NOMO-1 (cell line): ENCODE measurements around the gene ATXN7L1.
"Not testable (repeated sequence)": the region's sequence is repeated elsewhere in the genome, so short reads cannot be mapped to it uniquely, and the experiment has no call there.

Source experiments
- DNase-seq, 2 experiments: peaks; one replicate each; lab custom pipeline; 2025; ENCODE audit not compliant: unreplicated experiment in 2 of 2; lab: John Stamatoyannopoulos, UW

The ATXN7L1 gene

DNA sequence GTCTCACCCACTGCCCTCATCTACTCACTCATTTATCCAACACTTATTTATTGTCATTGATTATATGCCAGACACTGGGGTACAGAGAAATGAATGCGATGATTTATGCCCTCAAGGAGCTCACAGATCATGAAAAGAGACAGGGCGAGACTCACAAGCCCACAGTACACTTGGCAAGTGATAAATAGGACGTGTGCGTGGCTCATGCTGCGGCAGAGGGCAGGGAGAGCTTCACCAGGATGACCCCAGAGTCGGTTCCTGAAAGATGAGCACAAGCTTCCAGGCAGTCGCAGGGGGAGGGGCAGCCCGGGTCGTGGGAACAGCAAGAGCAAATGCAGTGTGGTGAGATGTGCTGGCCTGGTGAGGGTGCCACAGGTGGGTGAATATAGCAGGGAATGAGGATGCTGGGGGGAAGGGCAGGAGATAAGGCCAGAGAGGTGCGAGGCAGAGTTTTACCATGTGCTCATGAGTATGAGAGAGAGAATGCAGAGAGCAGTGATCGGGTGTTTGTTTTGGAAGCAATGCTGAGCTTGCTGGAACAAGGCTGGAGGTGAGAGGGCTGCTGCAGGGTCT is 70.9 kb downstream of the ATXN7L1 start:
- DNase-seq: no peak

GRCh38 chr7:105803429-105803736 is 73.0 kb downstream of the ATXN7L1 start:
- DNase-seq: no peak

DNA sequence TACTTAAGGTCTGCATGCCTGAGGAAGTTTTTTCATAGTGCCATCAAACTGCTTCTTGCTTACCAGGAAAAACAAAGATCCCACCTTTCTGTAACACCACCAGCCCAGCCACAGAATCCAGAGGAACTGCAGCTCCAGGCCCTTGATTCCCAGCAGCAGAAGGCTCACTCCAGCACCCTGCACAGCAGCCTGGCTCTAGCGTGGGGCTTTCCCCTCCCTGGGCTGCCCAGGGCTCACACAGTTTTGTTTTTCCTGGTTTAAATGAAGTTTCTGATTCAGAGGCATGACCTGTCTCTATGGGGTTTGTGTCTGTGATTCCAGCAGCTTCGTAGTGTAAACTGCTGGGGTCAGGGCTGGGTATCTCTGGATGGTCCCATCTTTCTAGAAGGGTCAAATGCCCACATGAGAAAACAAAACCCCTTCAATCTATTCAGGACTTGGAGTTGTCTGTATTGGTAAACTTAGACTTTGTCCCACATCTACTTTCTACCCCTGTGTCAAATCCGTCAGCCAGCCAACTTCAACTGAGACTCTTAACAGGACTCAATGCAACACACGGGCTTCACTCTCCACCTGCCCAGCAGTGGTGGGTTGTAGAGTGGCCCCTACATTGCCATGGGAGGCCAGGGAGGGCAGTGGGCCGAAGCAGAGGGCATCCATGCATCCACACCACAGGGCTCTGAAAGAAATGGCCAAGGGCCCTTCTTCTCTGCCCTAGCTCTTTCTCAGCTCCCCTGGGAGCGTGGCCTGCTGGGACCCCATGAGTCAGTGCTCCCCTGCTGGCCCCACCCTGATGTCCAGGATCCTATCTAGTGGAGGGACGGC is 73.6 kb downstream of the ATXN7L1 start:
- no peak for DNase-seq

GRCh38 chr7:105800849-105801534 is 75.4 kb downstream of the ATXN7L1 start:
- no peak for DNase-seq

DNA sequence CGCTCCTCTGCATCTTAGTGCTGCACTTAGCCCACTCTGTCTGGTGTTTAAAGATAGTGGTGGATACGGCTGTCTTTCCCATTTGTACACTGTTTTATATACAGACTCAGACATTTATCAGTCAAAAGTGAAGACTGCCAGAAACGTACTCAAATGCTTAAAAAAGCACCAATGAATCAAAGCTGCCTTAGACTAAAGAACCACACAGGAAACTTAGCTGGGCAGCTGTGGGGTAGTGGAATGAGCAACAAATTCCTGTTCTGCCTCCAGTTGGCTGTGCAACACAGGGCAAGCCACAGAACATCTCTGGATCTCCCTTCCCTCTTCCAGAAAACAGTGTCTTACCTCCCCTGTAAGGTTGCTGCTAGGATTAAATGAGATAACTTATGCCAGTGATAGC is 76.0 kb downstream of the ATXN7L1 start:
- DNase-seq: no peak

GRCh38 chr7:105799677-105800076 is 76.7 kb downstream of the ATXN7L1 start:
- DNase-seq: no peak

DNA sequence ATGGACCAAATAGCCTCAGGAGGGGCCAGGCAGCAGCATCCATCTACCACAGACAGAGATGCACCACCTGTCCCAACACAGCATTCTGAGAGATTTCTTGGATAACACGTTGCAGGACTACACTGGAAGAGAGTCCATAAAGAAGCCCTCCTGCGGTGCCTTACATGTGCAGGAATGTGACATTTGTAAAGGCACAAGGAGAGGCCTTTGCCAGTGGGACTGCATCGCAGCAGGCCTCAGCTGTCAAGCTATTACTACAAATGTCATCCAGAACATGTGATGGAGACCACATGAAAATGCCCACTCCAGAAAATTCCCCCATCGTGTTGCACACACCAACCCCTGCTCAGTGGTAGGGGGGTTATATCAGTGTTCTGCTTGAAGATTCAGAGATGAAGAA is 77.4 kb downstream of the ATXN7L1 start:
- no peak for DNase-seq

DNA sequence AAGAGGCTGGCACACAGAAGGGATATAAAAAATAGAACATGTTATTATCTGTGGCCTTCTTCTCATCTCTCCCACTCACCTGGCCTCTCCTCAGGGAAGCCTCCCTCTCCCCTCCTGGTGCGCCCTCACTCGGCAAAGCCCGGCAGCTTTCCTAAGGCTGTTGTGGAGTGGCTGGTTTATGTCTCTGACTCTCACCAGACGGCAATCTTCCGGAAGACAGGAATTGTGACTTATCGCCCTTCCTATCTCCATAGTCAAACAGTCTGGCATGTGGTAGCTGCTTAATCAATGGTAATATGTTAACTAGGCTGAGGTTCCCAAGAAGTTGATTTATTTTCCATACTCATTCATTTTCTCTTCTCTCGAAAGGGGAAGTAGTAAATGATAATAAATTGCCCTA is 78.7 kb downstream of the ATXN7L1 start:
- no peak for DNase-seq

GRCh38 chr7:105796365-105796764 is 80.0 kb downstream of the ATXN7L1 start:
- DNase-seq: no peak

- DNase-seq: no peak
Observed at GRCh38 chr7:105794741-105795729, 81.4 kb downstream of the ATXN7L1 start.

GRCh38 chr7:105792488-105793370 is 83.7 kb downstream of the ATXN7L1 start:
- no peak for DNase-seq

DNA sequence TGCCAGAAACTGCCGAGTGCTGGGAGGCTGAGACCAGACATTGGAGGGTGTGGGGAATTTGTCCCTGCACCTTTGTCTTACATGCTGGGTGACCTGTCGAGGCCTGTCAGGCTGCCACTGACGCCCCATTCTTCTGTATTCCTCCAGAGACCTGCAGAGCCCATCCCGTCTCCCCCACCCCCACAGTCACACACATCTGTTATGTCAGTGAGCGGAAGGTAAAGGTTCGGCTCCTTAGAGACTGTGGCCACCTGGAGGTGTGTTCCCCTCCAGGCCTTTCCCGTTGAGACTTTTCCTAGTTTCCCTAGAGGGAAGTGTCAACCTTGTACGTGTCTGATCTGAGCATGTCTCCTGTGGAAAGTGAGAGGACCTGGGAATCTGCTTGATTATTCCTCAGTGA is 84.5 kb downstream of the ATXN7L1 start:
- DNase-seq: no peak

DNA sequence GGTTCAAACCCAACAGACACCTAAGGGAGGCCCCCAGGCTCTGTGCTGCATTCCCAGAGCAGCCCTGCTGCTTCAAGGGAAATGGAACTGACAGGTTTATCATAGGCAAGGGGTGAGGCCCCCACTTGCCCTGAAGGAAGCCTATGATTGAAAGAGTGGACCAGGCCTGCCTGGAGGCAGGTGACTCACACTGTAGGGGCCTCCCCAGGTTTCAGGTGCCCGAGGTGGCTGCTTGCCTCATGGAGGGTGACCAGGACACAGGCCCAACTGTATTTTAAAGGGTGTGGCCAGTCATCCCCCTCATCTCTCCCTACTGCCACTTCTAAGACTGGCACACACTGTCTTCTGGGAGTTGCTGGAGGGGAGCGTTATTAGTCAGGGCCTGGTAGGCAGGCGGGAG is 85.4 kb downstream of the ATXN7L1 start:
- no peak for DNase-seq

DNA sequence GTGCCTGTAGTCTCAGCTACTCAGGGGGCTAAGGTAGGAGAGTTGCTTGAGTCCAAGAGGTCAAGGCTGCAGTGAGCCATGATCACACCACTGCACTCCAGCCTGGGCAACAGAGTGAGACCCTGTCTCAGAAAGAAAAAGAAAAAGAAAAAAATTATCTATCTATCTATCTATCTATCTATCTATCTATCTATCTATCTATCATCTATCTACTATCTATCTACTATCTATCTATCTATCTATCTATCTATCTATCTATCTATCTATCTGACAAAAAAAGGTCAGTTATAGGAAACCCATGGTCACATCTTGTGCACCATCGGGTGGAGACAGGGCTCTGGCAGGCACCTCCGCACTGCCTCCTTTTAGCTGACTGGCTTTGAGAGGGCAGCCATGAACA is 85.9 kb downstream of the ATXN7L1 start:
- not testable (repeated sequence) for DNase-seq

- no peak for DNase-seq
Observed at GRCh38 chr7:105788816-105789349, 87.5 kb downstream of the ATXN7L1 start.

DNA sequence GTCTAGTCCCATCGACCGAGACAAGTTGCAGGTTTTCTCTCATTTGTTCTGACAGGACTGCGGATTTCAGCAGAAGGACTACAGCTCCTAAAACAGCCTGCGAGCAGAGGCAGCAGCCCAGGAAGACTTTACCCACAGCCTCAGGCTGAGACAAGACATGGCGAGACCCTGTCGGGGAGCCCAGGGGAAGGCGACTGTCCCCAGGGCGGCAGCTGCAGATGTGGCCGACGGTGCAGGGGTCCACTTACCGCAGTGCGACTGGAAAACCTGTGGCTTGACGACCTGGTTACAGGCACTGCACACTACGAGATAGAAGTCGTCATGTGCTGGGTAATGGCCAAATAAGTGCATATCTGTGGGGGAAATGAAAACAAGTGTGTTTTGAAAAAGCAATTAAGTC is 88.0 kb downstream of the ATXN7L1 start:
- DNase-seq: no peak

DNA sequence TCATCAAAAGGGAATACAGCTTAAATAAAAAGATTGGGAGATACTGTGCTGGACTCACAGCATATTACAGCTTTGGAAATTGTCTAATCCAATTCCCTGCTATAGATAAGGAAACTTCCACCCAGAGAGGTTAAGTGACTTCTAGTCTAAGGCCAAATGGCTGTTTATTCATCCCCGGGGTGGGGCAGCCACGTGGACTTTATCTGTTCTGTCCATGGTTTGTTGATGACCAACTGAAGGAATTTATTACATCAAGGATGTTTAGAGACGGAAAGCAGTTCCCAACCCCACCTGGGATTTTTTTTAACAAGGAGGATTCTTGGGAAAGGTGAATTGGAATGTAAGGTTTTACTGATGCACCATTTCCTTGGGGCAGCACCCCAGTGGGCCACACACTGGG is 88.6 kb downstream of the ATXN7L1 start:
- no peak for DNase-seq

GRCh38 chr7:105786520-105787470 is 89.6 kb downstream of the ATXN7L1 start:
- no peak for DNase-seq
